Osteoblast (primary cell): Measurements from ENCODE around the gene VARS2. TPM values are rescaled to one million over a fixed set of nuclear protein-coding genes. Genes with fewer than 3 reads are reported as not detected.

Experiments used
- DNase-seq: peaks from one replicate; pipeline ENCODE4 v3.0.0; 2011; ENCODE audit warnings: low spot score, mixed read lengths; ENCODE audit not compliant: insufficient read length; ENCODE audit errors: missing footprints
- H2AFZ ChIP-seq: 2 replicates; pipeline ENCODE4 v1.6.0; 2011; ENCODE audit warnings: mild to moderate bottlenecking, low read length
- H3K27ac ChIP-seq: 2 replicates; pipeline ENCODE4 v1.5.1; 2011; ENCODE audit warnings: mild to moderate bottlenecking, low read depth, low read length, moderate library complexity
- H3K27me3 ChIP-seq: 2 replicates; pipeline ENCODE4 v1.6.0; 2012; ENCODE audit warnings: mild to moderate bottlenecking, control low read depth, inconsistent platforms, low read length, moderate library complexity; ENCODE audit not compliant: insufficient read depth
- H3K36me3 ChIP-seq: 2 replicates; pipeline ENCODE4 v1.5.1; 2011; ENCODE audit warnings: mild to moderate bottlenecking, low read length, control low read depth, moderate library complexity; ENCODE audit not compliant: insufficient read depth
- H3K4me1 ChIP-seq: 2 replicates; pipeline ENCODE4 v1.5.1; 2011; ENCODE audit warnings: mild to moderate bottlenecking, low read length, control low read depth, moderate library complexity; ENCODE audit not compliant: insufficient read depth
- H3K4me2 ChIP-seq: 2 replicates; pipeline ENCODE4 v1.6.0; 2011; ENCODE audit warnings: mild to moderate bottlenecking, low read length; ENCODE audit not compliant: insufficient read depth
- H3K4me3 ChIP-seq: fragments of 200-600 bp; sonication (generic); 3 replicates; pipeline ENCODE4 v1.5.1; 2012; ENCODE audit warnings: mild to moderate bottlenecking, low read length, inconsistent platforms; ENCODE audit not compliant: insufficient read depth
- H3K79me2 ChIP-seq: 2 replicates; pipeline ENCODE4 v1.6.0; 2012; ENCODE audit warnings: mild to moderate bottlenecking, low read length, control low read depth, inconsistent platforms; ENCODE audit not compliant: insufficient read depth
- H3K9me3 ChIP-seq: 2 replicates; pipeline ENCODE4 v1.5.1; 2011; ENCODE audit warnings: low read depth, low read length, control low read depth
- H4K20me1 ChIP-seq: 2 replicates; pipeline ENCODE4 v1.6.0; 2012; ENCODE audit warnings: mild to moderate bottlenecking, low read length, control low read depth; ENCODE audit not compliant: insufficient read depth
- total RNA-seq: library from RNA; depleted of rRNA; stranded (reverse); fragments of >200 nt; gene quantifications from 2 replicates; pipeline ENCODE4 v1.2.3, GENCODE V29; 2012
- TF ChIP-seq, protein P1 (sequence below): IDR thresholded peaks from 2 replicates; pipeline ENCODE4 v1.5.1; 2011; ENCODE audit warnings: mild to moderate bottlenecking, low read depth, low read length, moderate library complexity; ENCODE audit errors: extremely low read depth

Gene VARS2
- total RNA-seq, 1 donor = 14.5 TPM

DNA sequence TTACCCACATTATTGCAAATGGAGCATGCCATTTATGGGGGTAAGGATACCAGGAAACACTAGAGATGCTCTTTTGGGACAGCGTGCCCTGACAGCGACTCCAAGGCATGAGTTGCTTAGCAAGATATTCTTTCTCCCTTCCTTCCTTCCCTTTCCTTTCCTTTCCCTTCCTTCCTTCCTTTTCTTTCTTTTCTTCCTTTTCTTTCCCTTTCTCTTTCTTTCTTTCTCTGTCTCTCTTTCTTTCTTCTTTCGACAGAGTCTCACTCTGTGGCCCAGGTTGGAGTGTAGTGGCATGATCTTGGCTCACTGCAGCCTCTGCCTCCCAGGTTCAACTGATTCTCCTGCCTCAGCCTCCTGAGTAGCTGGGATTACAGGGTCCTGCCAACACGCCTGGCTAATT, 30.0 kb downstream of the VARS2 start:
- no peak for DNase-seq
- Histone ChIP-seq H3K79me2 (no peaks in the 10 kb centered on the region), H3K4me2 (no peak overlapping the region), H3K27ac (no peak overlapping the region), H3K27me3 (peaks cover 35% of the 10 kb centered on the region), H3K9me3 (no peaks in the 10 kb centered on the region), H2AFZ (no peak overlapping the region), H4K20me1 (no peaks in the 10 kb centered on the region), H3K36me3 (no peaks in the 10 kb centered on the region), H3K4me3 (no peak overlapping the region), H3K4me1 (peaks cover 8% of the 10 kb centered on the region)
- TF ChIP-seq, protein P1, sequence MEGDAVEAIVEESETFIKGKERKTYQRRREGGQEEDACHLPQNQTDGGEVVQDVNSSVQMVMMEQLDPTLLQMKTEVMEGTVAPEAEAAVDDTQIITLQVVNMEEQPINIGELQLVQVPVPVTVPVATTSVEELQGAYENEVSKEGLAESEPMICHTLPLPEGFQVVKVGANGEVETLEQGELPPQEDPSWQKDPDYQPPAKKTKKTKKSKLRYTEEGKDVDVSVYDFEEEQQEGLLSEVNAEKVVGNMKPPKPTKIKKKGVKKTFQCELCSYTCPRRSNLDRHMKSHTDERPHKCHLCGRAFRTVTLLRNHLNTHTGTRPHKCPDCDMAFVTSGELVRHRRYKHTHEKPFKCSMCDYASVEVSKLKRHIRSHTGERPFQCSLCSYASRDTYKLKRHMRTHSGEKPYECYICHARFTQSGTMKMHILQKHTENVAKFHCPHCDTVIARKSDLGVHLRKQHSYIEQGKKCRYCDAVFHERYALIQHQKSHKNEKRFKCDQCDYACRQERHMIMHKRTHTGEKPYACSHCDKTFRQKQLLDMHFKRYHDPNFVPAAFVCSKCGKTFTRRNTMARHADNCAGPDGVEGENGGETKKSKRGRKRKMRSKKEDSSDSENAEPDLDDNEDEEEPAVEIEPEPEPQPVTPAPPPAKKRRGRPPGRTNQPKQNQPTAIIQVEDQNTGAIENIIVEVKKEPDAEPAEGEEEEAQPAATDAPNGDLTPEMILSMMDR = no peak

DNA sequence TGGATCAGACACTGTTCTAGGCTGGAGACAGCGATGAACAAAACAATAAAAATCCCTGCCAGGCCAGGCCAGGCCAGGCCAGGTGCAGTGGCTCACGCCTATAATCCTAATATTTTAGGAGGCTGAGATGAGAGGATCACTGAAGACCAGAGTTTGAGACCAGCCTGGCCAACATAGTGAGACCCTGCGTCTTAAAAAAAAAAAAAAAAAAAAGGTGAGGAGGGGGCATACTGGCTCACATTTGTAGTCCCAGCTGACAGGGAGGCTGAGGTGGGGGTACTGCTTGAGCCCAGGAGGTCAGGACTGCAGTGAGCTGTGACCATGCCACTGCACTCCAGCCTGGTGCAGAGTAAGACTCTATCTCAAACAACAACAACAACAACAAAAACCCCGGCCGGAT, 31.2 kb downstream of the VARS2 start:
- Histone ChIP-seq H3K9me3 (no peaks in the 10 kb centered on the region), H4K20me1 (no peaks in the 10 kb centered on the region), H3K4me1 (peaks cover 8% of the 10 kb centered on the region), H3K36me3 (no peaks in the 10 kb centered on the region), H3K4me2 (no peak overlapping the region), H3K79me2 (no peaks in the 10 kb centered on the region), H3K27ac (no peak overlapping the region), H3K4me3 (no peak overlapping the region), H2AFZ (no peak overlapping the region), H3K27me3 (peaks cover 35% of the 10 kb centered on the region)
- no peak for DNase-seq
- TF ChIP-seq, protein P1 = no peak

GRCh38 chr6:30947231-30947630, 33.2 kb downstream of the VARS2 start:
- Histone ChIP-seq H3K79me2 (no peaks in the 10 kb centered on the region), H4K20me1 (no peaks in the 10 kb centered on the region)

DNA sequence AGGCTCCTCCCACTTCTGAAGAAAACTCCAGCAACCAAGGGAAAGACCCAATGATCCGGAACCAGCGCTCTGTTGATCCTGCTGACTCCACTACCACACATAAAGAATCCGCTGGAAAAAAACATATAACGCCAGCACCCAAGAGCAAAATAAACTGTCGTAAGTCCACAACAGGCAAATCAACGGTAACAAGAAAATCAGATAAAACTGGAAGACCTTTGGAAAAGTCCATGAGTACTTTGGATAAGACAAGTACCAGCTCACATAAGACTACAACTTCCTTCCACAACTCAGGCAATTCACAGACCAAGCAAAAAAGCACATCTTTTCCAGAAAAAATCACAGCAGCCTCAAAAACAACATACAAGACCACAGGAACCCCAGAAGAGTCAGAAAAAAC, 34.8 kb downstream of the VARS2 start:
- H3K79me2 ChIP-seq = no peaks in the 10 kb centered on the region
- no peaks in the 10 kb centered on the region for H3K9me3 ChIP-seq
- H3K4me3 ChIP-seq = no peak overlapping the region
- peaks cover 50% of the 10 kb centered on the region for H3K27me3 ChIP-seq
- H4K20me1 ChIP-seq = no peaks in the 10 kb centered on the region
- H3K36me3 ChIP-seq = no peaks in the 10 kb centered on the region
- TF ChIP-seq, protein P1 = no peak
- no peak overlapping the region for H3K27ac ChIP-seq
- H2AFZ ChIP-seq = no peak overlapping the region
- H3K4me2 ChIP-seq = no peak overlapping the region
- no peaks in the 10 kb centered on the region for H3K4me1 ChIP-seq
- no peak for DNase-seq

More at GRCh38 chr6:30947231-30947630, 33.2 kb downstream of the VARS2 start:
- Histone ChIP-seq H2AFZ (no peak overlapping the region), H3K36me3 (no peaks in the 10 kb centered on the region), H3K4me2 (no peak overlapping the region), H3K4me1 (peaks cover 4% of the 10 kb centered on the region), H3K9me3 (no peaks in the 10 kb centered on the region), H3K4me3 (no peak overlapping the region), H3K27ac (no peak overlapping the region), H3K27me3 (peaks cover 36% of the 10 kb centered on the region)
- TF ChIP-seq, protein P1 = no peak
- DNase-seq = no peak
